Measurements from ENCODE around the gene HBP1.
A peak's percentile ranks its signal among the peaks of the same experiment; 100 is the strongest.
"Not testable (repeated sequence)": the region's sequence is repeated elsewhere in the genome, so short reads cannot be mapped to it uniquely, and the experiment has no call there.

Gene HBP1, protein sequence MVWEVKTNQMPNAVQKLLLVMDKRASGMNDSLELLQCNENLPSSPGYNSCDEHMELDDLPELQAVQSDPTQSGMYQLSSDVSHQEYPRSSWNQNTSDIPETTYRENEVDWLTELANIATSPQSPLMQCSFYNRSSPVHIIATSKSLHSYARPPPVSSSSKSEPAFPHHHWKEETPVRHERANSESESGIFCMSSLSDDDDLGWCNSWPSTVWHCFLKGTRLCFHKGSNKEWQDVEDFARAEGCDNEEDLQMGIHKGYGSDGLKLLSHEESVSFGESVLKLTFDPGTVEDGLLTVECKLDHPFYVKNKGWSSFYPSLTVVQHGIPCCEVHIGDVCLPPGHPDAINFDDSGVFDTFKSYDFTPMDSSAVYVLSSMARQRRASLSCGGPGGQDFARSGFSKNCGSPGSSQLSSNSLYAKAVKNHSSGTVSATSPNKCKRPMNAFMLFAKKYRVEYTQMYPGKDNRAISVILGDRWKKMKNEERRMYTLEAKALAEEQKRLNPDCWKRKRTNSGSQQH

GRCh38 chr7:107168233-107169119 is at the start of gene HBP1:
HBP1 (plus strand) TSS chr7:107169003; CDS start chr7:107179894, 10,891 bp downstream.
- H3K4me1 Mint-ChIP-seq (ENCODE audit: low read depth): peaks cover 48% of the 10 kb centered on the region
- peak within 1 kb of the TSS; percentile 98 for H3K4me3 Mint-ChIP-seq
- H3K27me3 Mint-ChIP-seq: no peaks in the 10 kb centered on the region
- H3K9me3 Mint-ChIP-seq (ENCODE audit: low read depth): no peaks in the 10 kb centered on the region
- H3K27ac Mint-ChIP-seq: peak within 1 kb of the TSS; percentile 99
- peaks cover 6% of the 10 kb centered on the region for H3K36me3 Mint-ChIP-seq

- Mint-ChIP-seq H3K27ac (no peak overlapping the region), H3K4me3 (no peak overlapping the region), H3K4me1 (ENCODE audit: low read depth) (no peaks in the 10 kb centered on the region), H3K9me3 (ENCODE audit: low read depth) (no peaks in the 10 kb centered on the region), H3K27me3 (no peaks in the 10 kb centered on the region), H3K36me3 (no peaks in the 10 kb centered on the region)
Measured at GRCh38 chr7:107119376-107120105, 49.3 kb upstream of the HBP1 start.

GRCh38 chr7:107122486-107122911 is 46.3 kb upstream of the HBP1 start:
- no peak overlapping the region for H3K27ac Mint-ChIP-seq
- H3K4me1 Mint-ChIP-seq (ENCODE audit: low read depth): peaks cover 20% of the 10 kb centered on the region
- no peaks in the 10 kb centered on the region for H3K36me3 Mint-ChIP-seq
- no peaks in the 10 kb centered on the region for H3K9me3 Mint-ChIP-seq (ENCODE audit: low read depth)
- no peak overlapping the region for H3K4me3 Mint-ChIP-seq
- no peaks in the 10 kb centered on the region for H3K27me3 Mint-ChIP-seq

- Mint-ChIP-seq H3K36me3 (no peaks in the 10 kb centered on the region), H3K4me3 (no peak overlapping the region), H3K4me1 (ENCODE audit: low read depth) (peaks cover 20% of the 10 kb centered on the region), H3K27ac (no peak overlapping the region), H3K27me3 (no peaks in the 10 kb centered on the region), H3K9me3 (ENCODE audit: low read depth) (no peaks in the 10 kb centered on the region)
Measured at GRCh38 chr7:107123392-107123791, 45.4 kb upstream of the HBP1 start.

DNA sequence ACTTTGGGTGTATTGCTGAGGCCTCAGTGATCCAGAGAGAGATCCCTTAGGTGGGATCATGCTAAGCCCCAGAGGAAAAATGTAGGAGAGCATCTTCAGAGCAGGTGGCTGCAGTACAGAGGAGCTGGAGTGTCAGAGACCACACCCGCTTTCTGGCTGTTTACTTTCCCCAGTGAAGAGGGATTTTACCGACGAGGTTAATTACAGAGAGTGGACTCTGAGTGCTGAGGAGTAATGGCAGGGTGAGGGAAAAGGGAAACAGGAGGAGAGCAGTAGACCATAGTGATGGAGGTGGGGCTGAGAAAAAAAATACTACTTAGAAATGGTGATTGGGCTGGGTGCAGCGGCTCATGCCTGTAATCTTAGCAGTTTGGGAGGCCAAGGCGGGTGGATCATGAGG is 43.3 kb upstream of the HBP1 start:
- peak overlapping the region; percentile 88 for H3K27ac Mint-ChIP-seq
- H3K4me3 Mint-ChIP-seq: peak overlapping the region; percentile 67
- no peaks in the 10 kb centered on the region for H3K36me3 Mint-ChIP-seq
- H3K27me3 Mint-ChIP-seq: no peaks in the 10 kb centered on the region
- peaks cover 20% of the 10 kb centered on the region for H3K4me1 Mint-ChIP-seq (ENCODE audit: low read depth)
- no peaks in the 10 kb centered on the region for H3K9me3 Mint-ChIP-seq (ENCODE audit: low read depth)

GRCh38 chr7:107128217-107128616 is 40.6 kb upstream of the HBP1 start:
- Mint-ChIP-seq H3K36me3 (no peaks in the 10 kb centered on the region), H3K4me3 (no peak overlapping the region), H3K4me1 (ENCODE audit: low read depth) (peaks cover 20% of the 10 kb centered on the region), H3K9me3 (ENCODE audit: low read depth) (no peaks in the 10 kb centered on the region), H3K27me3 (no peaks in the 10 kb centered on the region), H3K27ac (no peak overlapping the region)

- H3K9me3 Mint-ChIP-seq (ENCODE audit: low read depth): no peaks in the 10 kb centered on the region
- H3K27ac Mint-ChIP-seq: no peak overlapping the region
- peaks cover 20% of the 10 kb centered on the region for H3K4me1 Mint-ChIP-seq (ENCODE audit: low read depth)
- no peaks in the 10 kb centered on the region for H3K27me3 Mint-ChIP-seq
- H3K36me3 Mint-ChIP-seq: no peaks in the 10 kb centered on the region
- H3K4me3 Mint-ChIP-seq: no peak overlapping the region
Measured at GRCh38 chr7:107128748-107129147, 40.1 kb upstream of the HBP1 start.

GRCh38 chr7:107130487-107131220 is 38.1 kb upstream of the HBP1 start:
- H3K4me1 Mint-ChIP-seq (ENCODE audit: low read depth): peaks cover 13% of the 10 kb centered on the region
- H3K27me3 Mint-ChIP-seq: no peaks in the 10 kb centered on the region
- no peak overlapping the region for H3K4me3 Mint-ChIP-seq
- H3K27ac Mint-ChIP-seq: no peak overlapping the region
- H3K9me3 Mint-ChIP-seq (ENCODE audit: low read depth): no peaks in the 10 kb centered on the region
- H3K36me3 Mint-ChIP-seq: no peaks in the 10 kb centered on the region

DNA sequence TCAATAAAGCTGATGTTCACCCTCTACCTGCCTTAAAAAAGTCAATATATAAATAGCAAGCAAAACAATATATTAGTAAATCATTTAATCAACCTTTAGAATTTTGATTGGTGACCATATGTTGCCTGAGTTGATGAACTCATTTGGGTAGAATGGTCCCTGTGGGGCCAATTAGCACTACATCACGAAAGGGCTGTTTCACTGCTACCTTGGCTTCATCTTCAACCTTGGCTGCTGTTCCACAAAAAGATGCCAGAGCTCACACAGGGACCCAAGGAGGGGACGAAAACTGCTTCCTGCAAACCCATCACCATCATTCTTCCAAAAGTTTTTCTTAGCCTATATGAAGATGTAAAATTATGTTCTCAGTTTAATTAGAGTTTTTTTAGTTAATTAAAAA is 35.4 kb upstream of the HBP1 start:
- H3K4me3 Mint-ChIP-seq: no peak overlapping the region
- no peak overlapping the region for H3K27ac Mint-ChIP-seq
- H3K36me3 Mint-ChIP-seq: no peaks in the 10 kb centered on the region
- H3K9me3 Mint-ChIP-seq (ENCODE audit: low read depth): no peaks in the 10 kb centered on the region
- H3K27me3 Mint-ChIP-seq: no peaks in the 10 kb centered on the region
- no peaks in the 10 kb centered on the region for H3K4me1 Mint-ChIP-seq (ENCODE audit: low read depth)

DNA sequence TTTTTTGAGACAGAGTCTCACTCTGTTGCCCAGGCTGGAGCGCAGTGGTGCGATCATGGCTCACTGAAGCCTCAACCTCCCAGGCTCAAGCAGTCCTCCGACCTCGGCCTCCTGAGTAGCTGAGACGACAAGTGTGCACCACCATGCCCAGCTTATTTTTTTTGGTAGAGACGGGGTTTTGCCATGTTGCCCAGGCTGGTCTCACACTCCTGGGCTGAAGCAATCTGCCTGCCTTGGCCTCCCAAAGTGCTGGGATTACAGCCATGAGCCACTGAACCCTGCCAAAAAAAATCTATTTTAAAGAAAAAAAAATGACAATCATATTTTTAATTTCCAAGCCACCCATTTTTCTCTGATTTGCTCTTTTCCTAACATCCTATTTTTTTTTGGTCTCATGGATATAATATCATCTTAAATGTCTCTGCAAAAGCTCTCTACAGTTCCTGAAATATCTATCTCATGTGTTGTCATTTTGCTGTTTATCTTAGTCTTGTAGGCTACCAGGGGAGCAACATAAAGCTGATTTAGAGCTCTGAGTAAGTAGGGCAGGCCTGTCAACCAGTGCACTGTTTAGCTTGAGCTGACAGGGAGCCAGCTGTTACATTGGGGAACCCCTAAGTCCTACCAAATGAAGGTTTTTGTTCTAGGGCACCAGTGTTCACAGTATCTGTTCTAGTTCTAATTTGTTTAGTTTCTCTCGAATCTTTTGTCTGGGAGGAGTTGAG is 29.9 kb upstream of the HBP1 start:
- no peak overlapping the region for H3K27ac Mint-ChIP-seq
- H3K4me1 Mint-ChIP-seq (ENCODE audit: low read depth): no peaks in the 10 kb centered on the region
- H3K4me3 Mint-ChIP-seq: no peak overlapping the region
- H3K36me3 Mint-ChIP-seq: no peaks in the 10 kb centered on the region
- H3K9me3 Mint-ChIP-seq (ENCODE audit: low read depth): no peaks in the 10 kb centered on the region
- H3K27me3 Mint-ChIP-seq: no peaks in the 10 kb centered on the region

DNA sequence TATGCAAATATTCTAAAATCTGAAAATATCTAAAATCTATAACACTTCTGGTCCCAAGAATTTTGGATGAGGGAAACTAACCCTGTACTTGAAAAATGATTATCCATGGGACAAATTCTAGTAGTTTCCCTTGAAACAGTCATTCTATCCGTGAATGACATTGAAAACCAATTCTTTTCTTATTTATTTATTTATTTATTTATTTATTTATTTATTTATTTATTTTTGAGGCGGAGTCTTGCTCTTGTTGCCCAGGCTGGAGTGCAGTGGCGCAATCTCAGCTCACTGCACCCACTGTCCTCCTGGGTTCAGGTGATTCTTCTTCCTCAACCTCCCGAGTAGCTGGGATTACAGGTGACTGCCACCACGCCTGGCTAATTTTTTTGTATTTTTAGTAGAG is 24.9 kb upstream of the HBP1 start:
- H3K4me3 Mint-ChIP-seq; H3K27ac Mint-ChIP-seq; H3K27me3 Mint-ChIP-seq; H3K36me3 Mint-ChIP-seq; H3K4me1 Mint-ChIP-seq (ENCODE audit: low read depth); H3K9me3 Mint-ChIP-seq (ENCODE audit: low read depth): not testable (repeated sequence)

GRCh38 chr7:107145067-107145838 is 23.6 kb upstream of the HBP1 start:
- Mint-ChIP-seq H3K9me3 (ENCODE audit: low read depth) (no peaks in the 10 kb centered on the region), H3K27me3 (no peaks in the 10 kb centered on the region), H3K4me1 (ENCODE audit: low read depth) (peaks cover 5% of the 10 kb centered on the region), H3K27ac (no peak overlapping the region), H3K4me3 (no peak overlapping the region), H3K36me3 (no peaks in the 10 kb centered on the region)

Data from activated naive CD8-positive, alpha-beta T cell (primary cell).